Lower lobe of right lung (tissue), 2 donors: Measurements from ENCODE around the gene ATP6V0A1. TPM values are rescaled to one million over a fixed set of nuclear protein-coding genes. Genes with fewer than 3 reads are reported as not detected.
"Not testable (repeated sequence)": the region's sequence is repeated elsewhere in the genome, so short reads cannot be mapped to it uniquely, and the experiment has no call there.

Source experiments
- ATAC-seq, 2 donors: fragments of 200-7000 bp; cut with Tn5 transposase; one replicate each; pipeline ENCODE4 v1.9.1; 2020 to 2022; ENCODE audit warnings: mild to moderate bottlenecking in 2 of 2, moderate library complexity in 2 of 2
- DNase-seq: peaks from one replicate; pipeline ENCODE4 v3.0.0-alpha.2; 2020
- H3K27ac ChIP-seq: fragments of 200-600 bp; one replicate; pipeline ENCODE4 v1.8.0; 2022
- H3K27me3 ChIP-seq: fragments of 200-600 bp; one replicate; pipeline ENCODE4 v1.8.0; 2022; ENCODE audit warnings: low read depth
- H3K36me3 ChIP-seq: fragments of 200-600 bp; one replicate; pipeline ENCODE4 v1.8.0; 2022; ENCODE audit warnings: mild to moderate bottlenecking
- H3K4me1 ChIP-seq: fragments of 200-600 bp; one replicate; pipeline ENCODE4 v1.8.0; 2022
- H3K4me3 ChIP-seq: fragments of 200-600 bp; one replicate; pipeline ENCODE4 v1.8.0; 2022; ENCODE audit warnings: mild to moderate bottlenecking
- H3K9me3 ChIP-seq: fragments of 200-600 bp; one replicate; pipeline ENCODE4 v1.8.0; 2022
- CTCF ChIP-seq: fragments of 200-600 bp; IDR thresholded peaks from one replicate; pipeline ENCODE4 v1.8.0; 2022; ENCODE audit warnings: antibody characterized with exemption, mild to moderate bottlenecking
- intact Hi-C: fragments of 100-400 bp; cut with DNase I; formaldehyde crosslinking; loops from one replicate; pipeline ENCODE4 v1.11.0; 2022
- total RNA-seq: library from RNA; stranded (reverse); fragmentation: NEBNext Ultra II Directional; extraction: Animal tissue kit (Norgen Biotek cat#: 25700); gene quantifications from one replicate; pipeline ENCODE4 v1.2.1, GENCODE V29; 2021
- donor health status: DM: no; HTN: yes; CAD: no; lungs with severe emphysema.

The ATP6V0A1 gene
- total RNA-seq, 1 donor from 2014 or later, result 107 TPM

- ATAC-seq, result peak; percentile 94 to 95
- H3K27me3 ChIP-seq, result no peaks in the 10 kb centered on the region
- TF ChIP-seq CTCF, result no peak
- H3K27ac ChIP-seq, result peak within 1 kb of the TSS; percentile 83
- peaks cover 29% of the 10 kb centered on the region for H3K36me3 ChIP-seq
- intact Hi-C loops, result no loop called here
- H3K4me1 ChIP-seq, result peaks cover 31% of the 10 kb centered on the region
- H3K4me3 ChIP-seq, result peak within 1 kb of the TSS; percentile 70
- peak; percentile 98 for DNase-seq
- no peaks in the 10 kb centered on the region for H3K9me3 ChIP-seq
Observed at GRCh38 chr17:42536048-42536371, 77.3 kb downstream of the ATP6V0A1 start, which contains the start of gene NAGLU. Gene NAGLU, plus strand, starts transcription at chr17:42536241. Its CDS starts 32 bp downstream, at chr17:42536273.

GRCh38 chr17:42536372-42537155 lies 77.9 kb downstream of the ATP6V0A1 start:
- DNase-seq (peak; percentile 92), ATAC-seq (peak; percentile 81 to 87)
- no peak for TF ChIP-seq CTCF
- Histone ChIP-seq H3K4me3 (peak overlapping the region; percentile 70), H3K27ac (peak overlapping the region; percentile 83), H3K4me1 (peaks cover 27% of the 10 kb centered on the region), H3K36me3 (peaks cover 35% of the 10 kb centered on the region), H3K27me3 (no peaks in the 10 kb centered on the region), H3K9me3 (no peaks in the 10 kb centered on the region)
- intact Hi-C loops, result no loop called here

- Histone ChIP-seq H3K4me1 (peaks cover 24% of the 10 kb centered on the region), H3K9me3 (no peaks in the 10 kb centered on the region), H3K36me3 (peaks cover 42% of the 10 kb centered on the region), H3K27me3 (no peaks in the 10 kb centered on the region), H3K27ac (peak overlapping the region; percentile 83), H3K4me3 (peak overlapping the region; percentile 70)
- TF ChIP-seq CTCF, result no peak
- DNase-seq (no peak), ATAC-seq (peak in 1 of 2 donors; percentile 1)
- intact Hi-C loops, result no loop called here
Observed at GRCh38 chr17:42537156-42537805, 78.6 kb downstream of the ATP6V0A1 start.

GRCh38 chr17:42537826-42538451 lies 79.3 kb downstream of the ATP6V0A1 start:
- no peaks in the 10 kb centered on the region for H3K9me3 ChIP-seq
- H3K4me3 ChIP-seq, result no peak overlapping the region
- H3K36me3 ChIP-seq, result peaks cover 48% of the 10 kb centered on the region
- no peak overlapping the region for H3K27ac ChIP-seq
- peaks cover 24% of the 10 kb centered on the region for H3K4me1 ChIP-seq
- intact Hi-C loops, result no loop called here
- DNase-seq, result no peak
- ATAC-seq, result no peak
- no peaks in the 10 kb centered on the region for H3K27me3 ChIP-seq
- TF ChIP-seq CTCF, result no peak

- Histone ChIP-seq H3K27me3 (no peaks in the 10 kb centered on the region), H3K4me3 (no peak overlapping the region), H3K4me1 (peaks cover 24% of the 10 kb centered on the region), H3K27ac (no peak overlapping the region), H3K36me3 (peaks cover 54% of the 10 kb centered on the region), H3K9me3 (no peaks in the 10 kb centered on the region)
- DNase-seq, result no peak
- intact Hi-C loops, result no loop called here
- no peak for ATAC-seq
- TF ChIP-seq CTCF, result no peak
Observed at GRCh38 chr17:42538482-42538881, 79.8 kb downstream of the ATP6V0A1 start.

GRCh38 chr17:42540558-42540957 lies 81.9 kb downstream of the ATP6V0A1 start:
- Histone ChIP-seq H3K4me1 (peaks cover 16% of the 10 kb centered on the region), H3K36me3 (peaks cover 72% of the 10 kb centered on the region)
- DNase-seq, H3K9me3 ChIP-seq, H3K4me3 ChIP-seq, H3K27me3 ChIP-seq, intact Hi-C loops, ATAC-seq, H3K27ac ChIP-seq: not testable (repeated sequence)
